Stimulated activated CD4-positive, alpha-beta T cell treated with anti-CD3 and anti-CD28 coated beads, Interleukin-12 subunit alpha, Interleukin-12 subunit beta, amount 100 ng/mL, for 48 hours (primary cell): ENCODE results near the gene TSHR.
A peak's percentile ranks its signal among the peaks of the same experiment; 100 is the strongest.

Experiments
- DNase-seq, 3 donors: peaks; one replicate each; pipeline ENCODE4 v3.0.0-alpha.2; 2020; ENCODE audit warnings: low read depth in 2 of 3, low spot score in 1 of 3

TSHR gene

DNA sequence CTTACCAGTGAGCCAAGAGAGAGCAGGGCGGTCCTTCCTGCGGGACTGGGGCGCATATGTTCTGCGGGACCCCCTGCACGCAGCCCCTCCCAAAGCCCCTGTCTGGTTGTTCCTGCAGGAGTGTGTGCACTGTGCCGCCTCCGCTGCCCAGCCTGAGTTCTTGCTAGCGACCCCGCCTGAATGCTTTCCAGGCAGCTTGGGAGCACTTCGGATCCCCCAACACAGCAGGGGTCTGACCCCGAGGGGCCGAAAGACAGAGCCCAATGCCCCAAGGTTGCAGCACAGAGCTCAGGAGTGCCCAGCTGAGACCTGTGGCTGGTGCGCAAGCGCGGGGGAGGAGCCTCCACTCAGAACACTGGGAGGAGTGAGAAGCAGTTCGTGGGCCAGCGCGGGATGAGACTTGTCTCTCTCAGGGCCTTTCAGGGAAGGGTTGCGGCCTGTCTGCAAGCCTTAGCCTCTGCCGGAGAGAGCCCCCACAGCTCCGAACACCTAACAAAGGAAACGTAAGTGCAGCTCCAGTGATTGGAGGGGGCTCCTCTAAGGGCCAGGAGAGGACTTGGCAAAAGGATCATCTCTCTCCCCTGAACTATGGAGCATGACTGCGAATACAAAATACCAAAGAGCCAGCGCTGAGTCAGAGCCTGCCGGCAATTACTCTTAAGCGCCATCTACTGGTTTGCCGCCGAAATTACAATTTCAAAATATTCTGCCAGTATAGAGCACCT, 214.8 kb downstream of the TSHR start:
- DNase-seq = peak; percentile 78 to 83 (median 78)

GRCh38 chr14:81170829-81171195, 215.4 kb downstream of the TSHR start:
- DNase-seq = no peak

GRCh38 chr14:81172353-81172752, 216.9 kb downstream of the TSHR start:
- DNase-seq = no peak

GRCh38 chr14:81172881-81173280, 217.5 kb downstream of the TSHR start:
- no peak for DNase-seq

DNA sequence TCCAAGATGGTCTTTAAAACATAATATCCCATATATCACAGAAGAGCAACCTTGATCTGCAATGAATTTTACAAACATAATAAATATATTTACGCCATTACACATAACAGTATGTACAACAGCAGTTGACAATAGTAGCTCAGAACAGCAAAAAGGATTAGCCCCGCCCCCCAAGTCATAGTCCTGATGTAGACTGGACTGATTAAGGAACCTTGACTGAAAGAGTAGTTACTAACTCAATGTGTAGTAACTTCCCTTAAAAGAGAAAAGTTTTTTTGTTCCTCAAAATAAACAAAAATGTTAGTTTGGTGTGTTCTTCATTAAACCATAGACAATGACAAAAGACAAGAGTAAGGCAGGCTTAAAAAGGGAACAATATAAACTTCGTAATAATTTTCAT, 220.8 kb downstream of the TSHR start:
- no peak for DNase-seq

DNA sequence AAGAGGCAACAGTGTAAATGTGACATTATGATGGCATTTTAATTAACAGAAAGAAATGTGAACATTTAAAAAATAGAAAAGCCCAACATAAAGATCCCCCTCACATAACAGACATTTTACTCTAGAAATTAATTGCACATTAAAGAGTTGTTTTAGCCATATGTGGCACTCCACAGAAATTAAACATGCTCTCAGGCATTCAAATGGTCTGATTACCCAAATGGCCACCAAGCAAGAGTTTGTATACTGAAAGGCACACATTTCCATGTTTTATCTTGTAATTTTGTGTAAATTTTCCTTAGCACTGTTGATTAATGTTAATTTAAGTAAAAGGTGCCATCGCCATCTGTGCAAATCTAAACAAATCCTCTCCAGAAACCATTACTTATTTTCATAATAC, 221.8 kb downstream of the TSHR start:
- no peak for DNase-seq

DNA sequence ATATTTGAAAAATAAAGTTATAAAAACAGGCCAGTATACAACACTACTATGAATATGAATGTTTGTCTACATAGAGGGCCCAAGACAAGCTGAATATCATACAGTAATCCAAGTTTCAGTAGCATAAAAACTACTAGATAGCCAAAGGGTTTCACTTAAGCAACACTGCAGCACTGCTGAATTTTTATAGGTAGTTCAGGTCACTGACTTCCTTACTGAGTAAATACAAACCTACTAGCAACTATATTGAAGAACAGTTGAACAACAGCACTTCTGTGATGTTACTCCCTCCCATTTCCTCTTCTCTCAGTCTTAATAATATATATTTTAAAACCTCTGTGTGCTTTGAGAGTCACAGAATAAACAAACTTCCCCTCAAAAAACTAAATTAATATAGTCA, 222.6 kb downstream of the TSHR start:
- DNase-seq = no peak

DNA sequence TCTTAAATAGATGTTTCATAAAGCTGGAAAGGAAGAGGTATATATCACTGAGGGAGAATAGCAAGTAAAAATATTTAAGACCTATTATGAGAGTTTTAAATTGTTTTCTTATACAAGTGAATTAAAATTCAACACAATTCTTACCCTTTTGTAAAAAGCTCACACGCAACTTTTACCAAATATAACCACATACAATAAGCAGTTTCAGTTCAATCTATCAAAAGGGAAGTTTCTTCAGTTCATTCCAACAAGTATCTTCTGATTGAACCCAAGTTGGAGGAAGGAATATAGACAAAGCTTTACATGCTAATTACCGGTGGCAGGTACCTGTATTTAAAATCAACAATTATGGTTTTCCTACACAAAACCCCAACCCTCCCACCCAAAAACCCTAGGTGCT, 224.2 kb downstream of the TSHR start:
- no peak for DNase-seq

DNA sequence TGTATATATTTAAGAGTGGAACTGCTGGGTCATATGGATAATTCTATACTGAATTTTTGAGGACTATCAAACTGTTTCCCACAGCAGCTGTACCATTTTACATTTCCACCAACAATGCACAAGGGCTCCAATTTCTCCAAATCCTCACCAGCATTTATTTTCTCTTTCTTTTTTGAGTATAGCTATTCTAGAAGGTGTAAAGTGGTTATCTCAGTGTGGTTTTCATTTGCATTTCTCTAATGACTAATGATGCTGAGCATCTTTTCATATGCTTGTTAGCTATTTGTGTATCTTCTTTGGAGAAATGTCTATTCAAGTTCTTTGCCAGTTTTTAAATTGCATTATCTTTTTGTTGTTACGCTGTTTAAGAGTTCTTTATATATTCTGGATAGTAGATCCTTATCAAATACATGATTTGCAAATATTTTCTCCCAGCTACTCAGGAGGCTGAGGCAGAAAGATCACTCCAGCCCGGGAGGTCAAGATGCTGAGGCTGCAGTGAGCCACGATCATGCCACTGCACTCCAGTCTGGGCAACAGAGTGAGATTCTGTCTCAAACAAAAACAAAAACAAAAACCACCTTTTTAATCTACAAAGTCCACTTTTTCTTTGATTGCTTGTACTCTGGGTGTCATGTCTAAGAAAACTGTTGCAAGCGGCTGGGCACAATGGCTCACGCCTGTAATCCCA, 232.6 kb downstream of the TSHR start:
- no peak for DNase-seq

GRCh38 chr14:81192594-81192993, 237.2 kb downstream of the TSHR start:
- DNase-seq = no peak

DNA sequence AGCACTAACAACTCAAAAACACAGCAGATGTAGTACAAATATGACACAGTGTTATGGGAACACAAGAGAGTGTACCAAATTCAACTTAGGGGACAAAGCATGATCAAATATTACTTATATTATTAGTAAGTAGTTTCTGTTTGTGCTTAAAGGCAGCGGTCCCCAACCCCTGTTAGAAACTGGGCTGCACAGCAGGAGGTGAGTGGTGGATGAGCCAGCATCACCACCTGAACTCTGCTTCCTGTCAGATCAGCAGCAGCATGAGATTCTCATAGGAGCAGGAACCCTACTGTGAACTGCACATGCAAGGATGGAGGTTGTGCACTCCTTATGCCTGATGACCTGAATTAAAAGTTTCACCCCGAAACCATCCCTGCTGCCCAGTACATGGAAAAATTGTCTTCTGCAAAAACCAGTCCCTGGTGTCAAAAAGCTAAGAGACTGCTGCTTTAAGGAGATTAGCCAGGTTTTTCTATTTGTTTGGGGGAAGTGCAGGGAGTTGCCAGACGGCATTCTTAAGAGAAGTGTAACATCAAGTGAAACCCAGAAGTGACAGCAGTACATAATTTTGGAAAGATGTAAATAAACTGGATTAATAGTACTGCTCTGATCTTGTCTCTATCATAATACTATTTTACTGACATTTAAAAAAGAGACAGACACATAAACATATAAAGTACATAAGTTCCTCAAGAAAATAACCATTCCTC, 238.7 kb downstream of the TSHR start:
- peak in 1 of 3 donors; percentile 5 for DNase-seq
